GM21717 (cell line): ENCODE data around the gene C17orf75.
"Not testable (repeated sequence)": the region's sequence is repeated elsewhere in the genome, so short reads cannot be mapped to it uniquely, and the experiment has no call there.

ENCODE experiments used
- ATAC-seq: cut with Tn5 transposase; IDR thresholded peaks from one replicate; pipeline ENCODE4 v1.9.1; 2021; ENCODE audit warnings: mild to moderate bottlenecking, moderate library complexity; ENCODE audit not compliant: unreplicated experiment

Gene C17orf75

GRCh38 chr17:32348483-32348800 lies 6.5 kb upstream of the C17orf75 start:
- ATAC-seq: no peak

- no peak for ATAC-seq
Measured at GRCh38 chr17:32345951-32346600, 4.1 kb upstream of the C17orf75 start.

GRCh38 chr17:32342603-32343325 lies 791 bp upstream of the C17orf75 start:
- no peak for ATAC-seq

- no peak for ATAC-seq
Measured at GRCh38 chr17:32341141-32341856, 674 bp downstream of the C17orf75 start.

- ATAC-seq: no peak
Measured at GRCh38 chr17:32335687-32336086, 6.3 kb downstream of the C17orf75 start.

- ATAC-seq: no peak
Measured at GRCh38 chr17:32335046-32335445, 6.9 kb downstream of the C17orf75 start.

GRCh38 chr17:32333187-32333586 lies 8.8 kb downstream of the C17orf75 start:
- ATAC-seq: no peak

- no peak for ATAC-seq
Measured at GRCh38 chr17:32331243-32332040, 10.5 kb downstream of the C17orf75 start.

GRCh38 chr17:32330147-32330546 lies 11.8 kb downstream of the C17orf75 start:
- ATAC-seq: no peak

GRCh38 chr17:32327911-32328310 lies 14.1 kb downstream of the C17orf75 start:
- no peak for ATAC-seq

- ATAC-seq: no peak
Measured at GRCh38 chr17:32323811-32324491, 18.0 kb downstream of the C17orf75 start.

GRCh38 chr17:32323046-32323445 lies 18.9 kb downstream of the C17orf75 start:
- ATAC-seq: no peak

GRCh38 chr17:32320847-32321246 lies 21.1 kb downstream of the C17orf75 start:
- ATAC-seq: no peak

- ATAC-seq: not testable (repeated sequence)
Measured at GRCh38 chr17:32320080-32320479, 21.9 kb downstream of the C17orf75 start.

- ATAC-seq: peak; percentile 58
Measured at GRCh38 chr17:32319548-32319905, 22.4 kb downstream of the C17orf75 start.

- no peak for ATAC-seq
Measured at GRCh38 chr17:32318071-32318470, 23.9 kb downstream of the C17orf75 start.

GRCh38 chr17:32317353-32317752 lies 24.6 kb downstream of the C17orf75 start:
- no peak for ATAC-seq

- not testable (repeated sequence) for ATAC-seq
Measured at GRCh38 chr17:32316653-32317052, 25.3 kb downstream of the C17orf75 start.

GRCh38 chr17:32315171-32315570 lies 26.8 kb downstream of the C17orf75 start:
- ATAC-seq: no peak

GRCh38 chr17:32314636-32315035 lies 27.3 kb downstream of the C17orf75 start:
- no peak for ATAC-seq
